UCSD-AML1 (cell line): ENCODE data around the gene TNFAIP3.
"Not testable (repeated sequence)": the region's sequence is repeated elsewhere in the genome, so short reads cannot be mapped to it uniquely, and the experiment has no call there.

Source experiments
- DNase-seq: peaks from one replicate; lab custom pipeline; 2025; ENCODE audit not compliant: unreplicated experiment; lab: John Stamatoyannopoulos, UW

Gene TNFAIP3

GRCh38 chr6:137844327-137844726, 22.7 kb upstream of the TNFAIP3 start:
- DNase-seq = not testable (repeated sequence)

GRCh38 chr6:137844773-137845172, 22.3 kb upstream of the TNFAIP3 start:
- not testable (repeated sequence) for DNase-seq

- DNase-seq = no peak
These were observed 21.6 kb upstream of the TNFAIP3 start for GRCh38 chr6:137845460-137845859.

- no peak for DNase-seq
These were observed 20.8 kb upstream of the TNFAIP3 start for GRCh38 chr6:137846274-137846673.

- DNase-seq = peak; percentile 75
These were observed 20.2 kb upstream of the TNFAIP3 start for GRCh38 chr6:137846772-137847313.

GRCh38 chr6:137847748-137848147, 19.3 kb upstream of the TNFAIP3 start:
- no peak for DNase-seq

- no peak for DNase-seq
These were observed 18.4 kb upstream of the TNFAIP3 start for GRCh38 chr6:137848672-137849071.

GRCh38 chr6:137849181-137849980, 17.7 kb upstream of the TNFAIP3 start:
- DNase-seq = no peak

- no peak for DNase-seq
These were observed 16.9 kb upstream of the TNFAIP3 start for GRCh38 chr6:137849981-137850714.

- no peak for DNase-seq
These were observed 16.1 kb upstream of the TNFAIP3 start for GRCh38 chr6:137850816-137851602.

- DNase-seq = no peak
These were observed 15.4 kb upstream of the TNFAIP3 start for GRCh38 chr6:137851669-137852068.

GRCh38 chr6:137852346-137852745, 14.7 kb upstream of the TNFAIP3 start:
- no peak for DNase-seq

GRCh38 chr6:137852811-137853210, 14.2 kb upstream of the TNFAIP3 start:
- DNase-seq = no peak

GRCh38 chr6:137853569-137854213, 13.4 kb upstream of the TNFAIP3 start:
- no peak for DNase-seq

GRCh38 chr6:137856138-137856898, 10.7 kb upstream of the TNFAIP3 start:
- no peak for DNase-seq

- DNase-seq = no peak
These were observed 8.0 kb upstream of the TNFAIP3 start for GRCh38 chr6:137859025-137859424.

GRCh38 chr6:137860394-137861005, 6.6 kb upstream of the TNFAIP3 start:
- no peak for DNase-seq

- no peak for DNase-seq
These were observed 5.3 kb upstream of the TNFAIP3 start for GRCh38 chr6:137861550-137862337.
